ENCODE results near the gene GFAP. TPM values are rescaled to one million over a fixed set of nuclear protein-coding genes. Genes with fewer than 3 reads are reported as not detected.

GFAP gene
- total RNA-seq, 4 donors from 2014 or later = not detected

DNA sequence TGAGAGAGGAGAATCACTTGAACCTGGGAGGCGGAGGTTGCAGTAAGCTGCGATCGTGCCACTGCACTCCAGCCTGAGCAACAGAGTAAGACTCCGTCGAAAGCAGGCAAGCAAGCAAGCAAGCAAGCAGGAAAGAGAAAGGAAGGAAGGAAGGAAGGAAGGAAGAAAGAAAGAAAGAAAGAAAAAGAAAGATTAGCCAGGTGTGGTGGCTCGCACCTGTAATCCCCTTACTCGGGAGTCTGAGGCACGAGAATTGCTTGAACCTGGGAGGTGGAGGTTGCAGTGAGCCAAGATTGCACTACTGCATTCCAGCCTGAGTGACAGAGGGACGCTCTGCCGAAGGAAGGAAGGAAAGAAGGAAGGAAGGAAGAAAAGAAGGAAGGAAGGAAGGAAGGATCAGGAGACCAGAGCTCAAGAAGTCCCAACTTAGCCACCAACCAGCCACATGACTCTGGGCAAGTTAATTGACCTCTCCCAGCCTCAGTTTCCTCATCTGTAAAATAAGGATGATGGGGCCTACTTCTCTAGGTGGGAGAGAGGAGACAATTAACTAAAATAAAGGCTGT lies 6.5 kb downstream of the GFAP start:
- Histone ChIP-seq H3K4me1 (peaks cover 6 to 10% (median 7%) of the 10 kb centered on the region in 3 donors), H3K9me3 (no peaks in the 10 kb centered on the region), H3K4me3 (no peak overlapping the region), H3K36me3 (no peaks in the 10 kb centered on the region), H3K27ac (no peak overlapping the region), H3K27me3 (peaks cover 0 to 29% (median 0%) of the 10 kb centered on the region in 4 donors)
- no peak for DNase-seq
- intact Hi-C loops (cut with DNase I) = no loop called here
- WGBS, 2 donors = 87 to 89% methylated on average over 9 to 10 of the region's 10 CpGs
- TF ChIP-seq POLR2A (IDR thresholded peaks at IDR 0.05) (no peak), CTCF (IDR thresholded peaks at IDR 0.05) (no peak)

- DNase-seq = no peak
- 77 to 83% methylated on average over 3 to 6 of the region's 11 CpGs for WGBS, 2 donors
- intact Hi-C loops (cut with DNase I) = no loop called here
Observed at GRCh38 chr17:44907729-44908470, 7.4 kb downstream of the GFAP start.

DNA sequence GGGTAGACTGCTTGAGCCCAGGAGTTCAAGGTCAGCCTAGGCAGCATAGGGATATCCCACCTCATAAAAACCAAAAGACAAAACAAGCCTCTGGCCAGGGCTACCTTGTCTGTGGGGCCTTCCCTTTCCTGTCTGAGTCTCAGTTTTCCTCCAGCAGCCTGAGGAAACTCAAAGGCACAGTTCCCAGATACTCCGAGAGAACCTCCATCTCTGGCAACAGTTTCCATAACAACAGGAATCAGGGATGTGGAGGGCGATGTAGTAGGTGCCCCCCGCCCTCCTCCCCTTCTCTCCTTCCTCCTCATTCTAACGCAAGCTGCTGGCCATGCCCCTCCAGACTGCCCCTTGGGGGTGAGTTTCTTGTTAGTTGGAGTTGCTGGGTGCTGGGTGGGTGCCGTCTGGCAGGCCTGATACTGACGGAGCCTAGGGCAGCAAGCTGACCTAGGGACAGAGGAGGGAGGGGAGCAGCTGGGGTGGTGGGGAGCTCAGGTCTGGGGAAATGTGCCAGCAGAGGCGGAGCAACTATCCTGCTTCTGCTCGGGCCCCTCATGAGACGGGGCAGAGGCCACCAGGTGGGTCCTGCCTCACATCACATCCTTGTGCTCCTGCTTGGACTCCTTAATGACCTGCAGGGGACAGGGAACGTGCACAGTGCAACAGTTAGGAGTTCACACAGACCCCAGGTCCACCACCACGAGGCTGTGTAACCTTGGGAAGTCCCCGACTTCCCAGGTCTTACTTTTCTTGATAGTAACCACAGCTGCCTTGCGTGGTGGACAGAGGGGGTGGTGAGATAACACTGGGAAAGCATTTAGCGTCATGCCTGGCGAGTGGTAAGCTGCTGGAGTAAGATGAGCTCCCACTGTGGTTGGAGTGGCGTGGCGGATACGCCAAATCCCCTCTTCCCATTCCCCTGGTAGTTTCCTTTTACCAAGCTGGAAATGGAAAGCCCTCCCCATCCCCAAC lies 8.3 kb downstream of the GFAP start:
- DNase-seq = no peak
- 69 to 77% methylated on average over 11 to 15 of the region's 18 CpGs for WGBS, 2 donors
- H3K27me3 ChIP-seq = peaks cover 0 to 14% (median 0%) of the 10 kb centered on the region in 4 donors
- intact Hi-C loops (cut with DNase I) = no loop called here
- no peaks in the 10 kb centered on the region for H3K9me3 ChIP-seq
- no peak for TF ChIP-seq CTCF (IDR thresholded peaks at IDR 0.05)
- no peak for TF ChIP-seq POLR2A (IDR thresholded peaks at IDR 0.05)
- no peak overlapping the region for H3K27ac ChIP-seq
- no peak overlapping the region for H3K4me3 ChIP-seq
- peaks cover 6 to 10% (median 7%) of the 10 kb centered on the region in 3 donors for H3K4me1 ChIP-seq
- no peaks in the 10 kb centered on the region for H3K36me3 ChIP-seq

More at GRCh38 chr17:44907729-44908470, 7.4 kb downstream of the GFAP start:
- H3K9me3 ChIP-seq = no peaks in the 10 kb centered on the region
- no peaks in the 10 kb centered on the region for H3K36me3 ChIP-seq
- H3K27ac ChIP-seq = no peak overlapping the region
- no peak overlapping the region for H3K4me3 ChIP-seq
- H3K27me3 ChIP-seq = peaks cover 0 to 22% (median 0%) of the 10 kb centered on the region in 4 donors
- TF ChIP-seq CTCF (IDR thresholded peaks at IDR 0.05) (no peak), POLR2A (IDR thresholded peaks at IDR 0.05) (no peak)
- H3K4me1 ChIP-seq = peaks cover 6 to 10% (median 7%) of the 10 kb centered on the region in 3 donors

- Histone ChIP-seq H3K27me3 (peaks cover 0 to 5% (median 0%) of the 10 kb centered on the region in 4 donors), H3K4me3 (no peak overlapping the region), H3K27ac (no peak overlapping the region), H3K36me3 (no peaks in the 10 kb centered on the region), H3K9me3 (no peaks in the 10 kb centered on the region), H3K4me1 (peaks cover 0 to 8% (median 1%) of the 10 kb centered on the region in 3 donors)
- TF ChIP-seq CTCF (IDR thresholded peaks at IDR 0.05) (no peak), POLR2A (IDR thresholded peaks at IDR 0.05) (no peak)
- intact Hi-C loops (cut with DNase I) = no loop called here
- whole genome bisulfite sequencing, 2 donors = 67 to 77% methylated on average over 7 to 9 of the region's 10 CpGs
- DNase-seq = no peak
Observed at GRCh38 chr17:44906010-44906646, 9.2 kb downstream of the GFAP start.
